AG08395 (cell line): ENCODE measurements around the gene IFRD2.
A peak's percentile ranks its signal among the peaks of the same experiment; 100 is the strongest.
"Not testable (repeated sequence)": the region's sequence is repeated elsewhere in the genome, so short reads cannot be mapped to it uniquely, and the experiment has no call there.

Experiments used
- DNase-seq: peaks from one replicate; pipeline ENCODE4 v3.0.0; 2012; ENCODE audit warnings: mixed read lengths, low spot score

Gene IFRD2

GRCh38 chr3:50286322-50287227 is 5.7 kb downstream of the IFRD2 start:
- DNase-seq: no peak

DNA sequence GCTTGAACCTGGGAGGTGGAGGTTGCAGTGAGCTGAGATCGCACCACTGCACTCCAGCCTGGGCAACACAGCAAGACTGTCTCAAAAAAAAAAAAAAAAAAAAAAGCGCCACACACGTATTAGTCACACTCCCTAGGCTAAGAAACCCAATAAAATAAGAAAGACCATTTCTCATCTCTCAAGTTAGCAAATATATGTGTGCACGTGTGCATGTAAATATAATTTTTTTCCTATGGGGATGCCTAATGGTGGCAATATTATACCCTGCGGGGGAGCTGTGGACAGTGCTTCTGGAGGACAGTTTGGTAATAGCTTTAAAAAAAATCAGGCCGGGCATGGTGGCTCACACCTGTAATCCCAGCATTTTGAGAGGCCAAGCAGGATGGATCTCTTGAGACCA is 8.1 kb downstream of the IFRD2 start:
- DNase-seq: not testable (repeated sequence)

- no peak for DNase-seq
These were observed 12.8 kb downstream of the IFRD2 start for GRCh38 chr3:50279255-50280016.

GRCh38 chr3:50278880-50279224 is 13.4 kb downstream of the IFRD2 start, which contains the start of gene LSMEM2:
Gene LSMEM2, plus strand, starts transcription at chr3:50279087. Its CDS starts 27 bp downstream, at chr3:50279114.
- no peak for DNase-seq

DNA sequence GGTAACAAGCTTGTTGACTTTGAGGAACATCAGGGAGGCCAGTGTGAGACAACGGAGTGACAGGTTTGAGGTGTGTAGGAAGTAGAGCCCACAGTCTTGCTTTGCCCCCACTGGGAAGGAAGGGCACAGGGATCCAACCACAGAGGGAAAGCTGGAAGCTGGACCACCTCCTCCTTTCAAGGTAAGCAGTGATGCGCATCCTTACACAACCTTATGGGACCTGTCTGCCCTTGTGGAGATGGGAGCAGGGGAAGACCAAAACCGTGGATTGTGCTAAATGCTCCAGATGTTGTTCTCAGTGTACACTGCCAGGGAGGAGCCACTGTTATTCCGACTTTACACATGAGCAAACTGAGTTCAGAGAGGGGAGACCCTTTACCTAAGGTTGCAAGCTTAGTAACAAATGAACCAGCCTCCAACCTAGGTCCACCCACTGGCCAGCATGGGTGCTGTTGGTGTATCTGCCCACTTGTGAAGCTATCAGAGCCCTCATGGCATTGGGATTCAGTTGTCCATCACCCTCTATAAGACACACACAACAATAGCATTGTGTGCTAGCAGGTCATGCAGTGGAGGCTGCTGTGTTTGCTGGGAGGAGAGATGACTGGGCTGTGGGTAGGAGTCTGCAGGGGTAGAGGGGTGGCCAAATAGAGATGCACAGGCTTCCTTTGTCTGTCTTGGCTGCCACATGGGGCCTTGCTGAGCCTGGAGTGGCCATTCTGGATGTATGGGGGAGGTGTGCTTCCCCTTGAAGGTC is 13.9 kb downstream of the IFRD2 start:
- DNase-seq: no peak

- DNase-seq: no peak
These were observed 15.5 kb downstream of the IFRD2 start for GRCh38 chr3:50276762-50277101.

DNA sequence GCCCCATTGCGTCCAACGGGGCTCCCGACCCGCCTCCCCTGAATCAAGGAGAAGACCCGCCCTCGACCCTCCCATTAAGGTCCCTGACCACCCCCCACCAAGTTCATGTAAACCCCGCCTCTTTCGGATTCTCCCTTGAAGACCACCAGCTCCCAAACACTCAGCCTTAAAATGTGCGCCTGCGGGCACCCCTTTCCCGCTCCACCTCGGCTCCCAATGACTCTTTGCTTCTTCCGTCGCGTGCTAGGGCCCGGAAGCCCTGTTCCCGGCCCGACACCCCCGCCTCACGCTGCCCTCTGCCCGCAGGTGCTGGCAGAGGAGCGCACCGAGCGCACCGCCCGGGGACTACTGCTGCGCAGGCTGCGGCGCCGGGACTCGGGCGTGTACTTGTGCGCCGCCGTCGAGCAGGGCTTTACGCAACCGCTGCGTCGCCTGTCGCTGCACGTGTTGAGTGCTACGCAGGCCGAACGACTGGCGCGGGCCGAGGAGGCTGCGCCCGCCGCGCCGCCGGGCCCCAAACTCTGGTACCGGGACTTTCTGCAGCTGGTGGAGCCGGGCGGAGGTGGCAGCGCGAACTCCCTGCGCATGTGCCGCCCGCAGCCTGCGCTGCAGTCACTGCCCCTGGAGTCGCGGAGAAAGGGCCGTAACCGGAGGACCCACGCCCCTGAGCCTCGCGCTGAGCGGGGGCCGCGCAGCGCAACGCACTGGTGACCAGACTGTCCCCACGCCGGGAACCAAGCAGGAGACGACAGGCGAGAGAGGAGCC is 16.1 kb downstream of the IFRD2 start:
- no peak for DNase-seq

- DNase-seq: no peak
These were observed 16.9 kb downstream of the IFRD2 start for GRCh38 chr3:50275141-50275995.

DNA sequence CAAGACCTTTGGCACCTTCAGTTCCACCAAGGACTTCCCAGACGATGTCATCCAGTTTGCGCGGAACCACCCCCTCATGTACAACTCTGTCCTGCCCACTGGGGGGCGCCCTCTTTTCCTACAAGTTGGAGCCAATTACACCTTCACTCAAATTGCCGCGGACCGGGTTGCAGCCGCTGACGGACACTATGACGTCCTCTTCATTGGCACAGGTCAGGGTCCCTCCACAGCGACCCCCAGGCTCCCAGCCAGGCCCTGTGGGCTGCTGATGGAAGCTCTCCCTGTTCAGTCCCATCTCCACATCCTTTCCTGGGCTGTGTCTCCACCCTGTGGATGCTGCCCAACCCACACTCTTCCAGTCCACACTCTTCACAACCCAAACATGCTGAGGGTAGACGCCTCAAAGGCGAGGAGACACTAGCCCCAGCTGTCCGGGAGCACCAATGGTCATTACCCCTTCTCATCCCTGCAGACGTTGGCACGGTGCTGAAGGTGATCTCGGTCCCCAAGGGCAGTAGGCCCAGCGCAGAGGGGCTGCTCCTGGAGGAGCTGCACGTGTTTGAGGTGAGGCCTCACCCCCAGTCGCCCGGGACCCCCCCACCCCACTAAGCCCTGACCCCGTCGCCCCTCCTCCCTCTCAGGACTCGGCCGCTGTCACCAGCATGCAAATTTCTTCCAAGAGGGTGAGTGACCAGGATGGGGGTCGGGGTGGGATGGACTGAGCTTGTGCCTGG is 17.7 kb downstream of the IFRD2 start:
- DNase-seq: no peak

DNA sequence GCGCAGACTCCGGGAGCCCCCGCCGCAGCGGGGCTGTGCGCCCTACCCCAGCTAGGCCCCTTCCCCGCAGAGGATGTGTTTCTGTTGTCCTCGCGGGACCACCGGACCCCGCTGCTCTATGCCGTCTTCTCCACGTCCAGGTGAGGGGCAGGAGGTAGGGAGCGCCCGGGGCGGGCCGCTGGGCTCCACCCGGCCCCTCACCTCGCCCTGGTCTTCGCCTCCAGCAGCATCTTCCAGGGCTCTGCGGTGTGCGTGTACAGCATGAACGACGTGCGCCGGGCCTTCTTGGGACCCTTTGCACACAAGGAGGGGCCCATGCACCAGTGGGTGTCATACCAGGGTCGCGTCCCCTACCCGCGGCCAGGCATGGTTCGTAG is 18.6 kb downstream of the IFRD2 start:
- no peak for DNase-seq

DNA sequence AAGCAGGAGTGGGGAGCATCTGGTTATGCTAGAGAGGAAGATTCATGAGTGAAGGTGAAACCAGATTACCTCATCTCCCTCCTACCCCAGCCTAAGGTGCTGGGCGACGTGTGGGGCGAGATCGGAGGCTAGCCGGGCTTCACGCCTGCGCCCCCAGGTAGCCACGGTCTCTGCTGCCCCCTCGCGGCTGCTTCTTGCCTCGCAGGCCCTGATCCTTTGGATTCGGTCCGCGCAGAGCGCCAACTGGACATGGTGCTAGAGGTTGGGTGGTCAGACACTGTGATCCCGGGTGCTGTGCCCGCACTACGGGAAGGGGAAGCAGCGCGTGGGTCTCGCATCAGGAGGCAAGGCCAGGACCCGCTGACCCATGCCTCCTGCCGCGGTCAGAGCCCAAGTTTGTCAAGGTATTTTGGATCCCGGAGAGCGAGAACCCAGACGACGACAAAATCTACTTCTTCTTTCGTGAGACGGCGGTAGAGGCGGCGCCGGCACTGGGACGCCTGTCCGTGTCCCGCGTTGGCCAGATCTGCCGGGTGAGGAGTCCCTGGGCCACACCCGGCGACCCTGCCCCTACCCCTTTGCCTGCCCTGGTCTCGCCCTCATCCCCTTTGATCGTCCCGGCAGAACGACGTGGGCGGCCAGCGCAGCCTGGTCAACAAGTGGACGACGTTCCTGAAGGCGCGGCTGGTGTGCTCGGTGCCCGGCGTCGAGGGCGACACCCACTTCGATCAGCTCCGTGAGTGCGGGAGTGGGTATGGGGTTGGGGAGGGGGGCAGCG is 19.1 kb downstream of the IFRD2 start:
- DNase-seq: peak; percentile 93

DNA sequence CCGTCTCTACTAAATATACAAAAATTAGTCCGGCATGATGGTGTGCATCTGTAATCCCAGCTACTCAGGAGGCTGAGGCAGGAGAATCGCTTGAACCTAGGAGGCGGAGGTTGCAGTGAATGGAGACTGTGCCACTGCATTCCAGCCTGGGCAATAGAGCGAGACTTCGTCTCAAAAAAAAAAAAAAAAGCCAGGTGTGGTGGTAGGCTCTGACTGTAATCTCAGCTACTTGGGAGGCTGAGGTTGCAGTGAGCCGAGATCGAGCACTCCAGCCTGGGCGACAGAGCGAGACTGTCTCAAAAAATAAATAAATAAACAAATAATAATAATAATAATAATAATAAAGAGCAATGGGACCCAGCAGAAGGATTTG is 19.7 kb downstream of the IFRD2 start:
- not testable (repeated sequence) for DNase-seq

DNA sequence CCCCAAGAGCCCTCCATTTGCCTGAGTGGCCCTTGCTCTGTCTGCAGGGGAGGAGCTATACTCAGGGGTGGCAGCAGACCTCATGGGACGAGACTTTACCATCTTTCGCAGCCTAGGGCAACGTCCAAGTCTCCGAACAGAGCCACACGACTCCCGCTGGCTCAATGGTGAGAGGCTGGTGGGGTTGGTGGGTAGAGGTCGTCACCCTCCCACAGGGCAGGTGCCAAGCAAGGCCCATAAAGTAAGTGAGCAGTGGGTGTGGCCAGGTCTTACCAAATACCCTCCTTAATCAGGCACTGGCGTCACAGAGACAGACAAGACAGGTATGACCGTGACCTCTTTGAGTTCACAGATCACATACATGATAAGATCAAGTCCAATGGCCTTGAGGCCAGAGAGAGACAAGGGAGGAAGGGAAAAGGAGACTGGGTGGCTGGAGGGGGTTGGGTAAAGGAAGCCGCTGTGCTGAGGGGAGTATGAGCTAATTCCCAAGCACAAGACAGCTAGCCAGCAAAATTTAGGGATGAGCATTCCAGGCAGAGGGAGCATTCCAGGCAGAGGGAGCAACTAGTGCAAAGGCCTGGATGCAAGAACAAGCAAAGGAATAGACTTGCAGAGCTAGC is 20.8 kb downstream of the IFRD2 start:
- DNase-seq: no peak

DNA sequence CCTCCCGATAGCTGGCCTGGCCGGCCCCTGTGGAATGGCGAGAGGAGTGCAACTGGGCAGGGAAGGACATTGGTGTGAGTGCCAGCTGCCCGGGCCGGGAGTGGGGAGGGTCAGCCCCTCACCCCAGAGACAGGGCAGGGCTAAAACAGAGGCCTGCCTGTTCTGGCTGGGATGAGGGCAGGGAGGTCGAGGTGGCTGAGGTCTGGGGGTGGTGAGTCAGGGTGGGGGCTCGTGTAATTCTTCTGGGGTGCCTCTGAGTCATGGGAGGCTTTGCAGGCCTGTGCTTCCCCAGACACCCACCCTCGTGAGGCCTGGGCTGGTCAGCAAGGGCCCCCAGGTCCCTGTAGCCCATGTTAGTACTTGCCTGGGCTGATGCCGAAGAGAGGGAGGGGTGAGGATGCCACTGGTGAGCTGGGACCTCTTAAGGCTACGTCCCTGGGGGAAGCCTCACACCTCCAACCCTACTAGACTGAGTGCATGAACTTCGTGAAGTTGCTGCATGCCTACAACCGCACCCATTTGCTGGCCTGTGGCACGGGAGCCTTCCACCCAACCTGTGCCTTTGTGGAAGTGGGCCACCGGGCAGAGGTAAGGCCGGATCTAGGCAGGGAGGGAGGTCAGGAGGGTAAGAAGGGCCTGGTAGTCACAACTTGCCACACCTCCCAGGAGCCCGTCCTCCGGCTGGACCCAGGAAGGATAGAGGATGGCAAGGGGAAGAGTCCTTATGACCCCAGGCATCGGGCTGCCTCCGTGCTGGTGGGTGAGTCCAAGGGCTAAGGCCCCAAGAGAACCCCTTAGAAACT is 21.6 kb downstream of the IFRD2 start:
- no peak for DNase-seq

DNA sequence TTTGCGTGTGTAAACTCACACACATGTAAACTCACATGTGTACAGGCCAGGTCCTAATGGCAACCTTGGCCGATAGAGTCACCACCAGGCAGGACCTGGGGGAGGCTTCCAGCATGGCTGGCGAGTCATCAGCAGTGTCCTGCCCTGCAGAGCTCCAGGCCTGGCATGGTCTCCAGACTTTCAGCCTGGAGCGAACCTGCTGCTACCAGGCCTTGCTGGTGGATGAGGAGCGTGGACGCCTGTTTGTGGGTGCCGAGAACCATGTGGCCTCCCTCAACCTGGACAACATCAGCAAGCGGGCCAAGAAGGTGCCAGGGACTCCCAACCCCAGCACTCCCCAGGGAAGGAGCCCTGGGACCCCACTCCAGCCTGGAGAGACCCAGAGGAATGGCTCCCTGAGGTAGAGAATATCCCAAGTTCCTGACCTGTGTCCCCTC is 22.2 kb downstream of the IFRD2 start:
- peak; percentile 67 for DNase-seq

DNA sequence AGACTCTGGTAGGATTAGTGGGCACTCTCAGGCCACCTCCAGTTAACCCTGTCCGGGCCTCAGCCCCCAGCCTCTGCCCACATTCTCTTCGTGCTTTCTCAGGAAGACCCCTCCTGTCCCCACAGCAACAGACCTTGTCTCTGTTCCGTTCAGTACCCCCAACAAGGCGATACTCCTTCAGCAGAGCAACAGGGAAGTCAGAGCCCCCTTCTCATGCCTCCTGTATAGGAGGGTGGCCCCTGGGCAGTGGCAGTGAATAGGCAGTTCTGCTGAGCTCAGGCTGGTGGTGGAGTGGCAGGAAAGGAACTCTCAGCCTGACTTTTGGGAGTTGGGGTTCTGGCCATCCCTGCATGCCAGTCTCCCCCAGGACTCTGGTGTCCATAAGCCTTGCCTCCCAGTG is 22.8 kb downstream of the IFRD2 start:
- DNase-seq: no peak

GRCh38 chr3:50268703-50269451 is 23.4 kb downstream of the IFRD2 start, which contains the start of gene SEMA3B:
Gene SEMA3B, plus strand, starts transcription at chr3:50269147. Its CDS starts 94 bp downstream, at chr3:50269241.
- peak; percentile 69 for DNase-seq
